Heart left ventricle (tissue), 16 donors: ENCODE measurements around the gene DMRTB1. TPM values are rescaled to one million over a fixed set of nuclear protein-coding genes. Genes with fewer than 3 reads are reported as not detected.

Experiments used
- ATAC-seq, 4 donors: fragments of 200-7000 bp; cut with Tn5 transposase; one replicate each; pipeline ENCODE4 v1.9.1; 2020 to 2022; ENCODE audit warnings: moderate library complexity in 4 of 4, mild to moderate bottlenecking in 3 of 4, moderate number of reproducible peaks in 1 of 4
- DNase-seq, 5 donors: peaks; one replicate each; pipeline ENCODE4 v3.0.0-alpha.2; 2020
- H3K27ac ChIP-seq, 12 donors: fragments of 200-600 bp; sonication (generic) in 4 of 12; one replicate each; pipeline versions ENCODE4 v1.5.0 to v1.8.0; 2016 to 2022; ENCODE audit warnings: mild to moderate bottlenecking in 2 of 12
- H3K27me3 ChIP-seq, 9 donors: fragments of 200-600 bp; sonication (generic) in 2 of 9; one replicate each; pipeline versions ENCODE4 v1.5.1 to v1.8.0; 2016 to 2022; ENCODE audit warnings: mild to moderate bottlenecking in 3 of 9
- H3K36me3 ChIP-seq, 9 donors: fragments of 200-600 bp; sonication (generic) in 2 of 9; one replicate each; pipeline versions ENCODE4 v1.5.0 to v1.8.0; 2018 to 2022; ENCODE audit warnings: mild to moderate bottlenecking in 2 of 9
- H3K4me1 ChIP-seq, 12 donors: fragments of 200-600 bp; sonication (generic) in 4 of 12; one replicate each; pipeline versions ENCODE4 v1.5.0 to v1.8.0; 2016 to 2022; ENCODE audit warnings: mild to moderate bottlenecking in 3 of 12
- H3K4me3 ChIP-seq, 12 donors: fragments of 200-600 bp; sonication (generic) in 4 of 12; one replicate each; pipeline versions ENCODE4 v1.5.0 to v1.8.0; 2017 to 2022; ENCODE audit warnings: mild to moderate bottlenecking in 9 of 12, moderate library complexity in 4 of 12
- H3K9me3 ChIP-seq, 12 donors: fragments of 200-600 bp; sonication (generic) in 4 of 12; one replicate each; pipeline versions ENCODE4 v1.5.0 to v1.8.0; 2016 to 2022; ENCODE audit warnings: mild to moderate bottlenecking in 1 of 12
- CTCF ChIP-seq, 12 donors: fragments of 200-600 bp; sonication (generic) in 4 of 12; IDR thresholded peaks; one replicate each; pipeline versions ENCODE4 v1.5.0 to v1.8.0; 2018 to 2022; ENCODE audit warnings: antibody characterized with exemption in 12 of 12, mild to moderate bottlenecking in 5 of 12
- POLR2A ChIP-seq, 2 donors: fragments of 450-650 bp; IDR thresholded peaks; one replicate each; pipeline ENCODE4 v1.6.1; 2017; ENCODE audit warnings: antibody characterized with exemption in 2 of 2, mild to moderate bottlenecking in 2 of 2, moderate library complexity in 2 of 2
- WGBS, 4 donors: extraction: QIAGEN DNeasy Blood & Tissue Kit in 2 of 4; methylation state at CpG; one replicate each; pipeline versions ENCODE4 v1.1.5 to v1.1.7; 2013 to 2018; 5-methylcytosine and 5-hydroxymethylcytosine counted together
- intact Hi-C, 10 donors: fragments of 100-400 bp; cut with DNase I; formaldehyde crosslinking; loops; one replicate each; pipeline versions ENCODE4 v1.11.1 to v1.14.2; 2022
- polyA plus RNA-seq, 2 donors: library from polyadenylated mRNA; stranded (reverse); fragments of 200-250 nt; gene quantifications; one replicate each; pipeline ENCODE4 v1.2.3, GENCODE V29; 2013
- total RNA-seq, 9 donors: library from RNA; depleted of rRNA in 2 of 9; stranded (reverse); fragments of >200 nt in 2 of 9; fragmentation: NEBNext Ultra II Directional in 3 of 9; extraction: Animal tissue kit (Norgen Biotek cat#: 25700) in 3 of 9; gene quantifications; one replicate each; pipeline versions ENCODE4 v1.1.0 to v1.2.4, GENCODE V29; 2016 to 2023
- donor health status: ischemic (EF 13 %, LVEDD 7.1; RV severe dilation, severe dysfunction).
- donor health status: healthy with polysubstance abuse.
- donor health status: DM: no; HTN: yes; CAD: no.
- donor health status: DM: no; HTN: no; CAD: no.
- donor health status: ischemic (EF 25% LVEDD 6.9; RV normal size, moderate dysfunction).
- donor health status: ischemic (EF 25% LVEDD 5.7; RV mildly dilated, moderate dysfunction).
- donor health status: healthy.
- donor health status: DM: yes; HTN: yes; CAD: no.
- donor health status: ischemic (EF 35%, LVEDD 5.7; RV mildly dilated, moderate dysfunction).
- donor health status: nonischemic (EF 11% LVEDD 7.7; RV severe dilation, severe dysfunction).
- donor health status: DM: yes; HTN: yes; CAD: no.
- donor health status: PGD.
- donor health status: ischemic (EF 29% LVEDD 5.4; RV normal size, mild dysfunction).
- donor health status: nonischemic (EF 23%, LVEDD 6.1; RV moderate dilation, normal function).

DMRTB1 gene
- total and polyA plus RNA-seq, 11 donors, result not detected

GRCh38 chr1:53455364-53455991, 3.7 kb upstream of the DMRTB1 start:
- no peaks in the 10 kb centered on the region for H3K4me1 ChIP-seq
- no peaks in the 10 kb centered on the region for H3K36me3 ChIP-seq
- no peak for ATAC-seq
- intact Hi-C loops, result loop anchor here in 1 of 10 donors (10.0 kb wide), 1 partner anchor 561 kb away; no protein-coding TSS in a partner anchor
- H3K4me3 ChIP-seq, result no peak overlapping the region
- H3K27ac ChIP-seq, result no peak overlapping the region
- peaks cover 0 to 29% (median 0%) of the 10 kb centered on the region in 9 donors for H3K27me3 ChIP-seq
- H3K9me3 ChIP-seq, result no peaks in the 10 kb centered on the region
- TF ChIP-seq CTCF (IDR thresholded peaks at IDR 0.05), result no peak
- TF ChIP-seq POLR2A (IDR thresholded peaks at IDR 0.05), result no peak
- no peak for DNase-seq
- WGBS, 4 donors, result 67 to 81% (median 74%) methylated on average over 6 of the region's 6 CpGs

GRCh38 chr1:53458634-53459033, 565 bp upstream of the DMRTB1 start:
- Histone ChIP-seq H3K4me3 (no peak overlapping the region), H3K9me3 (no peaks in the 10 kb centered on the region), H3K27me3 (peaks cover 0 to 20% (median 0%) of the 10 kb centered on the region in 9 donors), H3K36me3 (no peaks in the 10 kb centered on the region), H3K4me1 (no peaks in the 10 kb centered on the region), H3K27ac (no peak overlapping the region)
- TF ChIP-seq CTCF (IDR thresholded peaks at IDR 0.05) (no peak), POLR2A (IDR thresholded peaks at IDR 0.05) (no peak)
- intact Hi-C loops, result loop anchor here in 1 of 10 donors (10.0 kb wide), 1 partner anchor 564 kb away; no protein-coding TSS in a partner anchor
- no peak for ATAC-seq
- DNase-seq, result no peak
- 74 to 83% (median 80%) methylated on average over 3 of the region's 3 CpGs for WGBS, 4 donors

GRCh38 chr1:53460211-53460634, 1.0 kb downstream of the DMRTB1 start:
- intact Hi-C loops, result no loop called here
- no peaks in the 10 kb centered on the region for H3K4me1 ChIP-seq
- H3K27ac ChIP-seq, result no peak overlapping the region
- 93 to 96% (median 94%) methylated on average over 25 of the region's 25 CpGs for WGBS, 4 donors
- TF ChIP-seq POLR2A (IDR thresholded peaks at IDR 0.05), result no peak
- TF ChIP-seq CTCF (IDR thresholded peaks at IDR 0.05), result no peak
- ATAC-seq (no peak), DNase-seq (no peak)
- no peak overlapping the region for H3K4me3 ChIP-seq
- H3K27me3 ChIP-seq, result peaks cover 0 to 10% (median 0%) of the 10 kb centered on the region in 9 donors
- no peaks in the 10 kb centered on the region for H3K9me3 ChIP-seq
- no peaks in the 10 kb centered on the region for H3K36me3 ChIP-seq

GRCh38 chr1:53460666-53461322, 1.6 kb downstream of the DMRTB1 start:
- H3K27me3 ChIP-seq, result peaks cover 0 to 10% (median 0%) of the 10 kb centered on the region in 9 donors
- H3K36me3 ChIP-seq, result no peaks in the 10 kb centered on the region
- TF ChIP-seq POLR2A (IDR thresholded peaks at IDR 0.05) (no peak), CTCF (IDR thresholded peaks at IDR 0.05) (no peak)
- no peaks in the 10 kb centered on the region for H3K4me1 ChIP-seq
- 70 to 86% (median 83%) methylated on average over 29 of the region's 29 CpGs for WGBS, 4 donors
- DNase-seq, result no peak
- no peaks in the 10 kb centered on the region for H3K9me3 ChIP-seq
- H3K27ac ChIP-seq, result no peak overlapping the region
- intact Hi-C loops, result no loop called here
- H3K4me3 ChIP-seq, result no peak overlapping the region
- no peak for ATAC-seq
